ENCODE measurements around the gene SLC39A8.

DNA sequence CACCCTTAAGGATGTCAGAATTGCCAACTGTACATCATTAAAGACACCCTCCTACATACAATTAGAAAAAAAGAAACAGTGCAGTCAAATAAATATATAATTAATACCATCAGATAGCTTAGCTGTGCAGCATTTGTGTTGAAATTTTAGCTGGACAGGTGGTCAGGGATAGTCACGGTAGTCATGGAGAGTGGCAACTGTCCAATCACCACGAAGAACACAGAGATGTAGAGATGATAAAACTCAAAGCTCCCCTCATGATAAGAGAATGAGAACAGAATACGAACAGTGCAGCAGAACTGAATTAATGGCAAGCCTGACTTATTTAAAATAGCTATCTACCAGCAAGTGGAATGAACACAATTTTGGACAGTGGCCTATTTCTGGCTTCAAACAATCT, 27.2 kb downstream of the SLC39A8 start:
- no peak for TF ChIP-seq CTCF (IDR thresholded peaks at IDR 0.05)
- TF ChIP-seq POLR2A (IDR thresholded peaks at IDR 0.05) = no peak
- TF ChIP-seq POLR2AphosphoS5 (IDR thresholded peaks at IDR 0.05; ENCODE audit: insufficient read depth in 1 of 2, low read depth in 1 of 2) = no peak

All from vagina (tissue), 2 donors.